NB4 (cell line): ENCODE measurements around the gene EXOC4.

Source experiments
- MYC ChIP-seq: IDR thresholded peaks from 2 replicates; pipeline ENCODE4 v1.6.1; 2011; ENCODE audit warnings: low read depth, low read length
- POLR2A ChIP-seq: IDR thresholded peaks from 2 replicates; pipeline ENCODE4 v1.6.1; 2011; ENCODE audit warnings: mild to moderate bottlenecking; ENCODE audit not compliant: insufficient read length; ENCODE audit errors: extremely low read depth
- TF ChIP-seq, protein P1 (sequence below): IDR thresholded peaks from one replicate; pipeline ENCODE4 v1.5.1; 2012; ENCODE audit warnings: low read depth, low read length
- TF ChIP-seq, protein P2 (sequence below): IDR thresholded peaks from 2 replicates; pipeline ENCODE4 v1.6.1; 2011; ENCODE audit warnings: low read depth, low read length

DNA sequence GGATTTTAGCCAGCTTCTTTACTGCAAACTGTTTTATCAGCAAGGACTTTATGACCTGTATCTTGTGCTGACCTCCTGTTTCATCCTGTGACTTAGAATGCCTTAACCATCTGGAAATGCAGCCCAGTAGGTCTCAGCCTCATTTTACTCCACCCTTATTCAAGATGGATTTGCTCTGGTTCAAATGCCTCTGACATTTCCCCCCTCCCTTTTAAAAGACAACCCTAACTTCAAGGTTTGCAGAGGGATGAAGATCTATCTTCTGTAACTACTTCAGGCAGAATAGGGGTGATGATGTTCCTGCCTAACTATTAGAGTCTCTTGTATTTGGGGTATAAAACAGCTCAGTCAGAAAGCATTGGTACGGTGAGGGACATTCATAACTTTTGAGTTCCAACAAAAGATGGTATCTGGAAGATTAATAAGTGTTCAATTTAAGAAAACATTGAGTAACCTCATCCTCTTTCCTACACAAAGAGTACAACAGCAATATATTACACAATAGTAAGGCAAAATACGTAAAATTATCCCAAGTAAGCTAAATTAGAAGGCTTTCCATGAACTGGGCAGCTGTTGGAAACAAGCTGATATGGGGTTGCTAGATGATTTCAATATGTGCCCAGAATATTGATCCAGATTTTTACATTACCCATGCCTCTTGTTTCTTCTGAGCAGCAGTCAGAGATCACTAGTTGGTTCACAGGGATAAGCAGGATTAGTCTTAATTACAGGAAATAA is 834.3 kb downstream of the EXOC4 start:
- no peak for TF ChIP-seq POLR2A
- TF ChIP-seq MYC = no peak
- TF ChIP-seq, protein P1, sequence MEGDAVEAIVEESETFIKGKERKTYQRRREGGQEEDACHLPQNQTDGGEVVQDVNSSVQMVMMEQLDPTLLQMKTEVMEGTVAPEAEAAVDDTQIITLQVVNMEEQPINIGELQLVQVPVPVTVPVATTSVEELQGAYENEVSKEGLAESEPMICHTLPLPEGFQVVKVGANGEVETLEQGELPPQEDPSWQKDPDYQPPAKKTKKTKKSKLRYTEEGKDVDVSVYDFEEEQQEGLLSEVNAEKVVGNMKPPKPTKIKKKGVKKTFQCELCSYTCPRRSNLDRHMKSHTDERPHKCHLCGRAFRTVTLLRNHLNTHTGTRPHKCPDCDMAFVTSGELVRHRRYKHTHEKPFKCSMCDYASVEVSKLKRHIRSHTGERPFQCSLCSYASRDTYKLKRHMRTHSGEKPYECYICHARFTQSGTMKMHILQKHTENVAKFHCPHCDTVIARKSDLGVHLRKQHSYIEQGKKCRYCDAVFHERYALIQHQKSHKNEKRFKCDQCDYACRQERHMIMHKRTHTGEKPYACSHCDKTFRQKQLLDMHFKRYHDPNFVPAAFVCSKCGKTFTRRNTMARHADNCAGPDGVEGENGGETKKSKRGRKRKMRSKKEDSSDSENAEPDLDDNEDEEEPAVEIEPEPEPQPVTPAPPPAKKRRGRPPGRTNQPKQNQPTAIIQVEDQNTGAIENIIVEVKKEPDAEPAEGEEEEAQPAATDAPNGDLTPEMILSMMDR = no peak
- TF ChIP-seq, protein P2, sequence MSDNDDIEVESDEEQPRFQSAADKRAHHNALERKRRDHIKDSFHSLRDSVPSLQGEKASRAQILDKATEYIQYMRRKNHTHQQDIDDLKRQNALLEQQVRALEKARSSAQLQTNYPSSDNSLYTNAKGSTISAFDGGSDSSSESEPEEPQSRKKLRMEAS = no peak
